Spleen (tissue), 11 donors: ENCODE results near the gene RC3H1. TPM values are rescaled to one million over a fixed set of nuclear protein-coding genes. Genes with fewer than 3 reads are reported as not detected.

Experiments
- DNase-seq: peaks from one replicate; pipeline ENCODE4 v3.0.0-alpha.2; 2020
- H3K27ac ChIP-seq, 8 donors: fragments of 200-600 bp; sonication (generic) in 7 of 8; 1 replicate in 4 of 8; 2 replicates in 4 of 8; pipeline versions ENCODE4 v1.5.0 to v1.8.0; 2016 to 2021; ENCODE audit warnings: inconsistent platforms in 4 of 8, mild to moderate bottlenecking in 4 of 8, moderate library complexity in 1 of 8
- H3K27me3 ChIP-seq, 7 donors: fragments of 200-600 bp; sonication (generic) in 6 of 7; replicated peaks in 1 of 7; 1 replicate in 4 of 7; 2 replicates in 3 of 7; pipeline versions ENCODE4 v1.5.0 to v1.8.0; 2016 to 2021; ENCODE audit warnings: inconsistent platforms in 3 of 7, mild to moderate bottlenecking in 1 of 7
- H3K36me3 ChIP-seq, 6 donors: fragments of 200-600 bp; sonication (generic) in 5 of 6; 1 replicate in 4 of 6; 2 replicates in 2 of 6; pipeline versions ENCODE4 v1.5.0 to v1.8.0; 2016 to 2021; ENCODE audit warnings: inconsistent platforms in 2 of 6
- H3K4me1 ChIP-seq, 6 donors: fragments of 200-600 bp; sonication (generic) in 5 of 6; 1 replicate in 3 of 6; 2 replicates in 3 of 6; pipeline versions ENCODE4 v1.5.0 to v1.8.0; 2016 to 2021; ENCODE audit warnings: inconsistent platforms in 3 of 6
- H3K4me3 ChIP-seq, 8 donors: fragments of 200-600 bp; sonication (generic) in 7 of 8; 1 replicate in 4 of 8; 2 replicates in 4 of 8; pipeline versions ENCODE4 v1.5.0 to v1.8.0; 2016 to 2021; ENCODE audit warnings: inconsistent platforms in 4 of 8, mild to moderate bottlenecking in 4 of 8, moderate library complexity in 2 of 8
- H3K9me3 ChIP-seq, 8 donors: fragments of 200-600 bp; sonication (generic) in 7 of 8; 1 replicate in 4 of 8; 2 replicates in 4 of 8; pipeline versions ENCODE4 v1.5.0 to v1.8.0; 2016 to 2021; ENCODE audit warnings: inconsistent platforms in 4 of 8
- POLR2A ChIP-seq, 3 donors: fragments of 450-650 bp; IDR thresholded peaks; one replicate each; pipeline ENCODE4 v1.5.1; 2017; ENCODE audit warnings: antibody characterized with exemption in 3 of 3, mild to moderate bottlenecking in 1 of 3
- POLR2AphosphoS5 ChIP-seq, 3 donors: sonication (generic); formaldehyde crosslinking; IDR thresholded peaks; one replicate each; pipeline ENCODE4 v1.5.1; 2017; ENCODE audit warnings: antibody characterized with exemption in 3 of 3
- WGBS, 5 donors: extraction: QIAGEN DNeasy Blood & Tissue Kit in 3 of 5; methylation state at CpG; one replicate each; pipeline versions ENCODE4 v1.1.5 to v1.1.7; 2013 to 2018; 5-methylcytosine and 5-hydroxymethylcytosine counted together
- intact Hi-C: fragments of 100-400 bp; cut with DNase I; formaldehyde crosslinking; loops from one replicate; pipeline ENCODE4 v1.15.0; 2023; ENCODE audit warnings: low total_unique reads
- polyA plus RNA-seq, 3 donors: library from polyadenylated mRNA; stranded (reverse); fragments of 200-250 nt; gene quantifications; one replicate each; pipeline ENCODE4 v1.2.1, GENCODE V29; 2013
- total RNA-seq, 7 donors: library from RNA; depleted of rRNA in 3 of 7; stranded (reverse); fragments of >200 nt in 3 of 7; fragmentation: NEBNext Ultra II Directional in 4 of 7; extraction: Animal tissue kit (Norgen Biotek cat#: 25700) in 4 of 7; gene quantifications; one replicate each; pipeline versions ENCODE4 v1.1.0 to v1.2.1, GENCODE V29; 2016 to 2021
- TF ChIP-seq, protein P1 (sequence below), 11 experiments: fragments of 200-600 bp in 7 of 11; fragments of 450-650 bp in 4 of 11; sonication (generic) in 4 of 11; IDR thresholded peaks in 8 of 11; conservative IDR thresholded peaks in 3 of 11; 1 replicate in 7 of 11; 2 replicates in 4 of 11; pipeline versions ENCODE4 v1.4.0 to v1.8.0; 2016 to 2021; ENCODE audit warnings: antibody characterized with exemption in 11 of 11, inconsistent platforms in 4 of 11, mild to moderate bottlenecking in 1 of 11
- donor health status: healthy with polysubstance abuse.
- donor health status: DM: no; HTN: no; CAD: no; lungs with moderate emphysema.
- donor health status: DM: no; HTN: no; CAD: no.
- donor health status: Bipolar disorder and iron deficiency.
- donor health status: healthy.
- donor health status: DM: no; HTN: no; CAD: no.
- donor health status: DM: yes; HTN: yes; CAD: no.

Gene RC3H1
- total and polyA plus RNA-seq, 10 donors = 3.9 to 64.2 (median 51.4) TPM

GRCh38 chr1:174041369-174041768 lies 19.2 kb upstream of the RC3H1 start:
- intact Hi-C loops = no loop called here
- no peak overlapping the region for H3K4me3 ChIP-seq
- H3K36me3 ChIP-seq = no peaks in the 10 kb centered on the region
- no peak for DNase-seq
- TF ChIP-seq POLR2AphosphoS5 (IDR thresholded peaks at IDR 0.05) = no peak
- no peak for TF ChIP-seq POLR2A (IDR thresholded peaks at IDR 0.05)
- TF ChIP-seq, protein P1, sequence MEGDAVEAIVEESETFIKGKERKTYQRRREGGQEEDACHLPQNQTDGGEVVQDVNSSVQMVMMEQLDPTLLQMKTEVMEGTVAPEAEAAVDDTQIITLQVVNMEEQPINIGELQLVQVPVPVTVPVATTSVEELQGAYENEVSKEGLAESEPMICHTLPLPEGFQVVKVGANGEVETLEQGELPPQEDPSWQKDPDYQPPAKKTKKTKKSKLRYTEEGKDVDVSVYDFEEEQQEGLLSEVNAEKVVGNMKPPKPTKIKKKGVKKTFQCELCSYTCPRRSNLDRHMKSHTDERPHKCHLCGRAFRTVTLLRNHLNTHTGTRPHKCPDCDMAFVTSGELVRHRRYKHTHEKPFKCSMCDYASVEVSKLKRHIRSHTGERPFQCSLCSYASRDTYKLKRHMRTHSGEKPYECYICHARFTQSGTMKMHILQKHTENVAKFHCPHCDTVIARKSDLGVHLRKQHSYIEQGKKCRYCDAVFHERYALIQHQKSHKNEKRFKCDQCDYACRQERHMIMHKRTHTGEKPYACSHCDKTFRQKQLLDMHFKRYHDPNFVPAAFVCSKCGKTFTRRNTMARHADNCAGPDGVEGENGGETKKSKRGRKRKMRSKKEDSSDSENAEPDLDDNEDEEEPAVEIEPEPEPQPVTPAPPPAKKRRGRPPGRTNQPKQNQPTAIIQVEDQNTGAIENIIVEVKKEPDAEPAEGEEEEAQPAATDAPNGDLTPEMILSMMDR (IDR thresholded peaks at IDR 0.05 in 8 of 11, conservative IDR thresholded peaks at IDR 0.05 in 3 of 11) = no peak
- H3K27me3 ChIP-seq = no peaks in the 10 kb centered on the region
- WGBS, 5 donors = 93 to 100% (median 97%) methylated on average over 1 of the region's 1 CpG
- H3K9me3 ChIP-seq = no peaks in the 10 kb centered on the region
- H3K4me1 ChIP-seq = no peaks in the 10 kb centered on the region
- no peak overlapping the region for H3K27ac ChIP-seq

DNA sequence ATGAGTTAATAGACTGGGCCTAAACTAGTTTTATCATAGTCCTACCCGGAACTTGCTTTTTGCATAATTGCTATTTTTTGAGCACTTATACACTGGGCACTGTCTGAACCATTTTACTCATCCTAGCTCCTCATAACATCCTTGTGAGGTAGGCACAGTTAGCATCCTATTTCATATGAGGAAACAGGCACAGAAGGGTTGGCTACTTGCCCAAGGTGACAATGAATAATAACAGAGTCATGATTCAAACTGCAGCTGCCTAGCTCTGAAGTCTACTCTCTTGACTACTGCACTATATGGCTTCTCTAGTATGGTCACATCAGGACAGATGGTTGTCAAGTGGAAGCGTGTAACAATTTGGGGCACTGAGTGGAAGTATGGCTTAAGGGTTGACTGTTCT lies 18.2 kb upstream of the RC3H1 start:
- WGBS, 5 donors = 63 to 82% (median 74%) methylated on average over 2 of the region's 2 CpGs

DNA sequence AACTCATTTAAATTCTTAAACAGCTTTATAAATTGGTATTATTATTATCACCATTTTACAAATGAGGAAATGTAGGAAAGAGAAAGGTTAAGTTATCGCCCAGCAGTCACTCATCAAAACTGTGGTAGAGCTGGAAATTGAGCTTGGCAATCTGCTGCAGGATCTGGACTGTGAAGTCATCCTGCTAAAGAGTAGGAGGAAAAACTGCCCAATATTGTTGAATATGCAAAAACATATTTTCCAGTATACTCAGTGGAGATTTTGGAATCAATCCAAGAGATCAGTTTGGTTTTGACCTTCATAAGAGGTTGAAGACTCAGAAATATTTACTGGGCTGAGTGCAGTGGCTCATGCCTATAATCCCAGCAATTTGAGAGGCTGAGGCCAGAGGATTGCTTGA lies 16.9 kb upstream of the RC3H1 start:
- H3K36me3 ChIP-seq = no peaks in the 10 kb centered on the region
- H3K27ac ChIP-seq = no peak overlapping the region
- 64 to 85% (median 75%) methylated on average over 1 of the region's 1 CpG for WGBS, 5 donors
- intact Hi-C loops = no loop called here
- TF ChIP-seq, protein P1 (IDR thresholded peaks at IDR 0.05 in 8 of 11, conservative IDR thresholded peaks at IDR 0.05 in 3 of 11) = no peak
- no peak for TF ChIP-seq POLR2AphosphoS5 (IDR thresholded peaks at IDR 0.05)
- no peak for TF ChIP-seq POLR2A (IDR thresholded peaks at IDR 0.05)
- no peaks in the 10 kb centered on the region for H3K9me3 ChIP-seq
- no peaks in the 10 kb centered on the region for H3K27me3 ChIP-seq
- H3K4me3 ChIP-seq = no peak overlapping the region
- DNase-seq = no peak
- H3K4me1 ChIP-seq = no peaks in the 10 kb centered on the region

More for the DNA sequence above, 18.2 kb upstream of the RC3H1 start:
- DNase-seq = no peak
- no peaks in the 10 kb centered on the region for H3K4me1 ChIP-seq
- H3K27ac ChIP-seq = no peak overlapping the region
- H3K27me3 ChIP-seq = no peaks in the 10 kb centered on the region
- no peak overlapping the region for H3K4me3 ChIP-seq
- H3K9me3 ChIP-seq = no peaks in the 10 kb centered on the region
- no peaks in the 10 kb centered on the region for H3K36me3 ChIP-seq
- intact Hi-C loops = no loop called here
- TF ChIP-seq, protein P1 (IDR thresholded peaks at IDR 0.05 in 8 of 11, conservative IDR thresholded peaks at IDR 0.05 in 3 of 11) = no peak

DNA sequence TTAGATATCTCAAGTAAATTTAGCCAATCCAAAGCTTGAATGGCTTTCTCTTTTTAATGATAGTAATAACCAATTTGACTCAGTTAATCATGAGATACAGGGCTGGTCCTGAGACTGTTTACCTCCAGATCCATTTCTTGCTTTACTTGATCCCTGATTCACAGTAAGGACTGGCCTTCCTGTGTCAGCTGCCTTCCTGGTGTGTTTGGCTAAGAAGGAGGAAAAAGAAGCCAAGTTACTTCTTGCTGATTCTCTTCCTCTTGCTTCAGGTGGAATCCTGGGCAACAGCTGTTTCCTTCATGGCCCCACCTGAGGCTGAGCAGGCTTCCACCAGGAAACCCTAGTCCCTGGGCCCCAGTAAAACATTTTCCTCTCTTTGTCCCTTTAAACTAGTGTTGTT lies 14.6 kb upstream of the RC3H1 start:
- Histone ChIP-seq H3K27ac (no peak overlapping the region), H3K27me3 (no peaks in the 10 kb centered on the region), H3K4me3 (no peak overlapping the region), H3K36me3 (no peaks in the 10 kb centered on the region), H3K9me3 (no peaks in the 10 kb centered on the region), H3K4me1 (no peaks in the 10 kb centered on the region)
- no peak for DNase-seq
- intact Hi-C loops = no loop called here
- TF ChIP-seq, protein P1 (IDR thresholded peaks at IDR 0.05 in 8 of 11, conservative IDR thresholded peaks at IDR 0.05 in 3 of 11) = no peak
- no peak for TF ChIP-seq POLR2A (IDR thresholded peaks at IDR 0.05)
- no peak for TF ChIP-seq POLR2AphosphoS5 (IDR thresholded peaks at IDR 0.05)
